GM23338 (cell line): Measurements from ENCODE around the gene PRDM2. TPM values are rescaled to one million over a fixed set of nuclear protein-coding genes. Genes with fewer than 3 reads are reported as not detected.

Experiments
- ATAC-seq: fragments of 200-7000 bp; cut with Tn5 transposase; 3 replicates; pipeline ENCODE4 v1.9.1; 2020
- DNase-seq: peaks from one replicate; pipeline ENCODE4 v3.0.0-alpha.2; 2015; ENCODE audit warnings: low spot score
- H2AFZ ChIP-seq: fragments of 200-600 bp; sonication (generic); 2 replicates; pipeline ENCODE4 v1.8.0; 2016; ENCODE audit warnings: antibody characterized with exemption, mild to moderate bottlenecking, moderate library complexity
- H3F3A ChIP-seq: fragments of 200-600 bp; sonication (generic); replicated peaks from 2 replicates; pipeline ENCODE4 v1.8.0; 2017; ENCODE audit warnings: antibody characterized with exemption, mixed run types, low read depth
- H3K27ac ChIP-seq: fragments of 200-600 bp; sonication (generic); 2 replicates; pipeline ENCODE4 v1.6.1; 2016; ENCODE audit warnings: low read depth
- H3K27me3 ChIP-seq: fragments of 200-600 bp; sonication (generic); 2 replicates; pipeline ENCODE4 v1.8.0; 2016; ENCODE audit warnings: mild to moderate bottlenecking, mixed run types, moderate library complexity; ENCODE audit not compliant: insufficient read depth
- H3K36me3 ChIP-seq: fragments of 200-600 bp; sonication (generic); 2 replicates; pipeline ENCODE4 v1.8.0; 2016; ENCODE audit warnings: mild to moderate bottlenecking; ENCODE audit not compliant: insufficient read depth
- H3K4me1 ChIP-seq: fragments of 200-600 bp; sonication (generic); 2 replicates; pipeline ENCODE4 v1.8.0; 2016; ENCODE audit warnings: mild to moderate bottlenecking, moderate library complexity; ENCODE audit not compliant: insufficient read depth
- H3K4me2 ChIP-seq: fragments of 200-600 bp; sonication (generic); 2 replicates; pipeline ENCODE4 v1.7.1; 2017; ENCODE audit warnings: mixed run types
- H3K4me3 ChIP-seq: fragments of 200-600 bp; sonication (generic); 2 replicates; pipeline ENCODE4 v1.6.1; 2016; ENCODE audit warnings: mixed run types
- H3K79me2 ChIP-seq: fragments of 200-600 bp; sonication (generic); replicated peaks from 2 replicates; pipeline ENCODE4 v1.8.0; 2017; ENCODE audit warnings: mild to moderate bottlenecking; ENCODE audit not compliant: insufficient read depth
- H3K9me2 ChIP-seq: fragments of 200-600 bp; sonication (generic); 2 replicates; pipeline ENCODE4 v1.8.0; 2017; ENCODE audit not compliant: insufficient read depth
- H4K20me1 ChIP-seq: fragments of 200-600 bp; sonication (generic); replicated peaks from 2 replicates; pipeline ENCODE4 v1.8.0; 2017; ENCODE audit warnings: mild to moderate bottlenecking; ENCODE audit not compliant: insufficient read depth
- H3K27ac Mint-ChIP-seq: 2 replicates; pipeline ENCODE4 v1.8.0; 2020; ENCODE audit warnings: inconsistent platforms, mild to moderate bottlenecking, moderate library complexity, mixed read lengths
- H3K27me3 Mint-ChIP-seq: 3 replicates; pipeline ENCODE4 v1.8.0; 2022; ENCODE audit warnings: low read depth, mild to moderate bottlenecking, moderate library complexity, mixed read lengths, inconsistent platforms; ENCODE audit not compliant: insufficient read depth, poor library complexity
- H3K36me3 Mint-ChIP-seq: 3 replicates; pipeline ENCODE4 v1.8.0; 2021; ENCODE audit warnings: low read depth, mild to moderate bottlenecking, inconsistent platforms, moderate library complexity, mixed read lengths
- H3K4me1 Mint-ChIP-seq: 3 replicates; pipeline ENCODE4 v1.8.0; 2020; ENCODE audit warnings: mild to moderate bottlenecking, inconsistent platforms, mixed read lengths
- H3K4me3 Mint-ChIP-seq: 3 replicates; pipeline ENCODE4 v1.8.0; 2021; ENCODE audit warnings: moderate library complexity, mild to moderate bottlenecking, inconsistent platforms, mixed read lengths
- H3K9me3 Mint-ChIP-seq: 3 replicates; pipeline ENCODE4 v1.8.0; 2020; ENCODE audit warnings: moderate library complexity, mild to moderate bottlenecking, inconsistent platforms, mixed read lengths
- CREB1 ChIP-seq: fragments of 250-450 bp; sonication (Bioruptor Pico); IDR thresholded peaks from 2 replicates; pipeline ENCODE4 v1.5.0; 2020; ENCODE audit warnings: low read depth, mild to moderate bottlenecking, moderate library complexity
- CTCF ChIP-seq, 2 experiments: fragments of 200-600 bp in 1 of 2; sonication (generic) in 1 of 2; conservative IDR thresholded peaks; 2 replicates each; pipeline versions ENCODE4 v1.5.1 to v1.6.1; 2016 to 2017; ENCODE audit warnings: antibody characterized with exemption in 2 of 2, low read depth in 2 of 2, mild to moderate bottlenecking in 2 of 2, moderate library complexity in 1 of 2
- ETS1 ChIP-seq: IDR thresholded peaks from 2 replicates; pipeline ENCODE4 v1.6.1; 2016; ENCODE audit warnings: antibody characterized with exemption
- EZH2 ChIP-seq: fragments of 200-600 bp; sonication (generic); IDR thresholded peaks from one replicate; pipeline ENCODE4 v1.8.0; 2017; ENCODE audit warnings: antibody characterized with exemption, mild to moderate bottlenecking, low read depth; ENCODE audit not compliant: unreplicated experiment
- EZH2phosphoT487 ChIP-seq: fragments of 200-600 bp; sonication (generic); IDR thresholded peaks from one replicate; pipeline ENCODE4 v1.8.1; 2018; ENCODE audit warnings: antibody characterized with exemption; ENCODE audit not compliant: unreplicated experiment
- JUNB ChIP-seq: IDR thresholded peaks from one replicate; pipeline ENCODE4 v1.6.1; 2016; ENCODE audit warnings: antibody characterized with exemption; ENCODE audit not compliant: unreplicated experiment
- NANOG ChIP-seq: IDR thresholded peaks from 2 replicates; pipeline ENCODE4 v1.6.1; 2016; ENCODE audit warnings: antibody characterized with exemption, borderline replicate concordance
- POLR2AphosphoS5 ChIP-seq: IDR thresholded peaks from 2 replicates; pipeline ENCODE4 v1.6.1; 2016; ENCODE audit warnings: antibody characterized with exemption, low read depth
- REST ChIP-seq: IDR thresholded peaks from one replicate; pipeline ENCODE4 v1.6.1; 2018; ENCODE audit warnings: antibody characterized with exemption; ENCODE audit not compliant: unreplicated experiment
- ZNF114 ChIP-seq: fragments of 250-450 bp; sonication (Bioruptor Pico); IDR thresholded peaks from 2 replicates; pipeline ENCODE4 v1.5.0; 2020; ENCODE audit warnings: mild to moderate bottlenecking, moderate library complexity
- ZNF331 ChIP-seq: fragments of 250-450 bp; sonication (Bioruptor Pico); IDR thresholded peaks from 2 replicates; pipeline ENCODE4 v1.5.0; 2020; ENCODE audit warnings: low read depth, mild to moderate bottlenecking, moderate library complexity
- ZNF462 ChIP-seq: fragments of 250-450 bp; sonication (Bioruptor Pico); IDR thresholded peaks from 2 replicates; pipeline ENCODE4 v1.5.0; 2020; ENCODE audit warnings: mild to moderate bottlenecking, moderate library complexity
- polyA plus RNA-seq: library from polyadenylated mRNA; unstranded; fragments of >200 nt; fragmentation: Nextera tagmentation; extraction: Ambion mirVana; gene quantifications from 2 replicates; pipeline ENCODE4 v1.2.1, GENCODE V29; 2016
- total RNA-seq: library from RNA; depleted of rRNA; stranded (reverse); fragments of >200 nt; shearing (Covaris generic); gene quantifications from 2 replicates; pipeline ENCODE4 v1.2.3, GENCODE V29; 2014

Gene PRDM2
- total and polyA plus RNA-seq, 2 experiments from 2014 or later = 11.6 to 28.3 TPM

- TF ChIP-seq REST (no peak), ZNF331 (CRISPR knock-in tag) (no peak), JUNB (no peak), CTCF (conservative IDR thresholded peaks at IDR 0.05; ENCODE audit: low read depth in 2 of 2) (no peak), ZNF462 (CRISPR knock-in tag) (no peak), ZNF114 (CRISPR knock-in tag) (no peak), EZH2phosphoT487 (no peak), NANOG (no peak), POLR2AphosphoS5 (no peak), EZH2 (no peak), CREB1 (no peak), ETS1 (no peak)
- H3K4me1 Mint-ChIP-seq = no peaks in the 10 kb centered on the region
- ATAC-seq = no peak
- peaks cover 40% of the 10 kb centered on the region for H3K9me3 Mint-ChIP-seq
- Histone ChIP-seq H2AFZ (no peak overlapping the region), H3K79me2 (no peaks in the 10 kb centered on the region), H3F3A (no peaks in the 10 kb centered on the region), H3K27me3 (no peaks in the 10 kb centered on the region), H3K27ac (no peak overlapping the region), H3K9me2 (0 out of 2 replicates have a peak, but pooled peaks cover 4% of the 10 kb centered on the region), H3K4me1 (no peaks in the 10 kb centered on the region), H4K20me1 (no peaks in the 10 kb centered on the region), H3K4me3 (no peak overlapping the region), H3K36me3 (no peaks in the 10 kb centered on the region; the same call in 1 of the 2 replicates), H3K4me2 (no peak overlapping the region)
- H3K27ac Mint-ChIP-seq = no peak overlapping the region
- DNase-seq = no peak
- H3K36me3 Mint-ChIP-seq = peaks cover 14% of the 10 kb centered on the region
- peaks cover 5% of the 10 kb centered on the region for H3K27me3 Mint-ChIP-seq
- H3K4me3 Mint-ChIP-seq = no peak overlapping the region
Observed at GRCh38 chr1:13855554-13855953, 155.6 kb downstream of the PRDM2 start.
